GM12873 (cell line): Measurements from ENCODE around the gene ATOSB.

Experiments
- TF ChIP-seq, protein P1 (sequence below): IDR thresholded peaks from 2 replicates; pipeline ENCODE4 v1.5.1; 2012; ENCODE audit warnings: low read depth, mild to moderate bottlenecking, moderate library complexity, low read length, control low read depth; ENCODE audit not compliant: insufficient read depth; ENCODE audit errors: missing control alignments

The ATOSB gene

DNA sequence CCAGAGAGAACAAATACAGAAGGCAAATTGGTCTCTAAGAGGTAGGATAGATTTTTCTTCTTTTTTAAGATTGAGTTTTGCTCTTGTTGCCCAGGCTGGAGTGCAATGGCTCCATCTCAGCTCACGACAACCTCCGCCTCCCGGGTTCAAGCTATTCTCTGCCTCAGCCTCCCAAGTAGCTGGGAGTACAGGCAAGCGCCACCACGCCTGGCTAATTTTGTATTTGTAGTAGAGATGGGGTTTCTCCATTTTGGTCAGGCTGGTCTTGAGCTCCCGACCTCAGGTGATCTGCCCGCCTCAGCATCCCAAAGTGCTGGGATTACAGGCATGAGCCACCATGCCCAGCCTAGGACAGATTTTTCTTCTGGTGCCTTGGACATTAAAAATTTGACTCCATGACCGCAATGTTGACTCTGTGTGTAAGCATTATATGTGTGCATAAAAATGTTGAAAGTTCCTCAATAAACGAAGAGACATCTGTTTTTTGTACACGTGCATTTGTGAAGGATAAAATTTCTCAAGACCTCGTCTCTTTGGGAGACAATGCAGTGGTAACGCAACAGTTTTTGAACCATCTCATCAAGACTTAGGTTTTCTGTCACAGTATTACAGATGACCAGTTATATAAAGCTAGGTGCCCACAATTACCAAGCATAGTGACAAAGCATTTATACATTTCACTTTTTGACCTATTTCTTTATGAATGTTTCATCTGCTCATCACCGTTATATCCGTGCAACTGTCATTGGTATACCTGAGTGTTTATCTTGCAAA, 60.6 kb downstream of the ATOSB start:
- TF ChIP-seq, protein P1, sequence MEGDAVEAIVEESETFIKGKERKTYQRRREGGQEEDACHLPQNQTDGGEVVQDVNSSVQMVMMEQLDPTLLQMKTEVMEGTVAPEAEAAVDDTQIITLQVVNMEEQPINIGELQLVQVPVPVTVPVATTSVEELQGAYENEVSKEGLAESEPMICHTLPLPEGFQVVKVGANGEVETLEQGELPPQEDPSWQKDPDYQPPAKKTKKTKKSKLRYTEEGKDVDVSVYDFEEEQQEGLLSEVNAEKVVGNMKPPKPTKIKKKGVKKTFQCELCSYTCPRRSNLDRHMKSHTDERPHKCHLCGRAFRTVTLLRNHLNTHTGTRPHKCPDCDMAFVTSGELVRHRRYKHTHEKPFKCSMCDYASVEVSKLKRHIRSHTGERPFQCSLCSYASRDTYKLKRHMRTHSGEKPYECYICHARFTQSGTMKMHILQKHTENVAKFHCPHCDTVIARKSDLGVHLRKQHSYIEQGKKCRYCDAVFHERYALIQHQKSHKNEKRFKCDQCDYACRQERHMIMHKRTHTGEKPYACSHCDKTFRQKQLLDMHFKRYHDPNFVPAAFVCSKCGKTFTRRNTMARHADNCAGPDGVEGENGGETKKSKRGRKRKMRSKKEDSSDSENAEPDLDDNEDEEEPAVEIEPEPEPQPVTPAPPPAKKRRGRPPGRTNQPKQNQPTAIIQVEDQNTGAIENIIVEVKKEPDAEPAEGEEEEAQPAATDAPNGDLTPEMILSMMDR = no peak

DNA sequence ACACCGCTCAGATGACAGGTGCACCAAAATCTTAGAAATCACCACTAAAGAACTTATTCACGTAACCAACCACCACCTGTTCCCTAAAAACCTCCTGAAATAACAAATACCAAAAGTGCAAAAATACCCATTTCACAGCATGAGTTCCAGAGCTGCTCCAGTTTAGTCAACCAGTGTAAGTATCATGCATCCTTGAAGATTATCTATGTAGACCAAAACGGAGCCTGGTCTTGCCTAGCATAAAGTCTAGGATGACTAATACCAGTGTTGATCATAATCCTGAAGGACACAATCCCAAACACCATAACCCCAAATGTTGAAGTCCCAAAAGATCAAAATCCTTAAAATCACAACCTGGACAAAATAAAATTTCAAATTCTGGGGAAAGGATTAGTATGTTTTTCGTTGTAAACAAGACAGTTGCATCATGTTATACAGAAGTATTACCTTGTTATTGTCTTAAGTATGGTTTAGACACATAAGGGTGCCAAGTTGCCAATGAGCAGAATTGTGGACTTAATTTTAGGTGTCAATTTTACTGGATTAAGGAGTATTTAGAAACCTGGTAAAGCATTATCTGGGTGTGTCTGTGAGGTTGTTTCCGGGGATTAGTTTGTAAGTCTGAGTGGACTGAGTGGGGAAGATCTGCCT, 61.4 kb downstream of the ATOSB start:
- TF ChIP-seq, protein P1 = no peak
